Hematopoietic multipotent progenitor cell (in vitro differentiated cells): Measurements from ENCODE around the gene BLZF1. TPM values are rescaled to one million over a fixed set of nuclear protein-coding genes. Genes with fewer than 3 reads are reported as not detected.

Experiments used
- total RNA-seq: library from RNA; depleted of rRNA; stranded (reverse); fragments of >200 nt; gene quantifications from one replicate; pipeline ENCODE4 v1.2.3, GENCODE V29; 2012

Gene BLZF1
- total RNA-seq, 1 donor: 7.8 TPM

Other genes starting within 250 kb of the BLZF1 start
- 10.5 TPM for gene NME7, start 398 bp upstream of the BLZF1 start, total RNA-seq
- gene CCDC181, start 59.3 kb downstream of the BLZF1 start, total RNA-seq: 0.54 TPM
- 10.0 TPM for gene SLC19A2, start 117.7 kb downstream of the BLZF1 start, total RNA-seq
- 0.27 TPM for gene F5, start 218.3 kb downstream of the BLZF1 start, total RNA-seq